Endothelial cell of umbilical vein (primary cell): Measurements from ENCODE around the gene CD226. TPM values are rescaled to one million over a fixed set of nuclear protein-coding genes. Genes with fewer than 3 reads are reported as not detected.

ENCODE experiments used
- BruUV-seq: library from RNA; stranded (reverse); fragments of 400-500 nt; replicated peaks from 2 replicates; lab custom pipeline; 2021; lab: Mats Ljungman, UMichigan
- CTCF ChIA-PET: fragments of 300-600, 350-600 bp; sonication (Branson Sonifier 250); formaldehyde crosslinking; loops from one replicate; lab custom pipeline; 2021; ENCODE audit warnings: antibody characterized with exemption, inconsistent platforms; lab: Charles Lee
- POLR2A ChIA-PET: fragments of 300-600, 350-600 bp; sonication (Branson Sonifier 250); formaldehyde crosslinking; loops from one replicate; lab custom pipeline; 2021; ENCODE audit warnings: antibody characterized with exemption, inconsistent platforms; lab: Charles Lee
- DNase-seq: peaks from one replicate; pipeline ENCODE4 v3.0.0-alpha.2; 2011; ENCODE audit warnings: low read depth, low spot score
- FAIRE-seq: peaks from 2 replicates; lab custom pipeline; 2011; peaks lifted over from hg19 to GRCh38; lab: Jason Lieb, UNC
- H2AFZ ChIP-seq: 2 replicates; pipeline ENCODE4 v1.6.0; 2012; ENCODE audit warnings: low read depth, low read length, control low read depth, inconsistent platforms
- H3K27ac ChIP-seq: 2 replicates; pipeline ENCODE4 v1.5.1; 2011; ENCODE audit warnings: low read depth, mild to moderate bottlenecking, control low read depth, low read length, moderate library complexity; ENCODE audit not compliant: insufficient read depth
- H3K27me3 ChIP-seq, 2 experiments: 2 replicates each; pipeline versions ENCODE4 v1.6.0 to v1.6.1; 2011; ENCODE audit warnings: low read length in 2 of 2, mixed read lengths in 1 of 2; ENCODE audit not compliant: control insufficient read depth in 2 of 2, insufficient read depth in 2 of 2
- H3K36me3 ChIP-seq, 2 experiments: 2 replicates in 1 of 2; 3 replicates in 1 of 2; pipeline ENCODE4 v1.5.1; 2011; ENCODE audit warnings: low read length in 2 of 2, mild to moderate bottlenecking in 1 of 2, moderate library complexity in 1 of 2; ENCODE audit not compliant: control insufficient read depth in 2 of 2, insufficient read depth in 2 of 2; ENCODE audit errors: extremely low read depth in 1 of 2
- H3K4me1 ChIP-seq: 3 replicates; pipeline ENCODE4 v1.5.1; 2011; ENCODE audit warnings: mild to moderate bottlenecking, low read length; ENCODE audit not compliant: control insufficient read depth, insufficient read depth; ENCODE audit errors: extremely low read depth
- H3K4me2 ChIP-seq: 2 replicates; pipeline ENCODE4 v1.6.1; 2011; ENCODE audit warnings: low read length, control low read depth, mixed read lengths; ENCODE audit not compliant: insufficient read depth
- H3K4me3 ChIP-seq, 3 experiments: fragments of 200-600 bp in 1 of 3; sonication (generic), shearing (Covaris generic) in 1 of 3; replicated peaks in 1 of 3; 2 replicates each; pipeline ENCODE4 v1.5.1; 2011 to 2016; ENCODE audit warnings: control low read depth in 3 of 3, low read length in 3 of 3, mild to moderate bottlenecking in 2 of 3, inconsistent platforms in 1 of 3, low read depth in 1 of 3, moderate library complexity in 1 of 3; ENCODE audit not compliant: insufficient read depth in 1 of 3
- H3K79me2 ChIP-seq: 2 replicates; pipeline ENCODE4 v1.6.0; 2012; ENCODE audit warnings: low read length, inconsistent platforms; ENCODE audit not compliant: control insufficient read depth, insufficient read depth
- H3K9ac ChIP-seq: replicated peaks from 2 replicates; pipeline ENCODE3; 2011; ENCODE audit warnings: low read length, control low read depth; ENCODE audit not compliant: insufficient read depth; ENCODE audit errors: extremely low read depth
- H3K9me1 ChIP-seq: replicated peaks from 3 replicates; pipeline ENCODE4 v1.6.0; 2011; ENCODE audit warnings: mild to moderate bottlenecking, low read length; ENCODE audit not compliant: control insufficient read depth, insufficient read depth; ENCODE audit errors: extremely low read depth
- H3K9me3 ChIP-seq: replicated peaks from 2 replicates; pipeline ENCODE4 v1.5.1; 2012; ENCODE audit warnings: low read length, inconsistent platforms; ENCODE audit not compliant: control insufficient read depth, insufficient read depth
- H4K20me1 ChIP-seq: replicated peaks from 2 replicates; pipeline ENCODE3; 2011; ENCODE audit warnings: mild to moderate bottlenecking, low read length; ENCODE audit not compliant: control insufficient read depth, insufficient read depth; ENCODE audit errors: extremely low read depth
- FOS ChIP-seq: IDR thresholded peaks from 2 replicates; pipeline ENCODE4 v1.6.1; 2011; ENCODE audit warnings: mild to moderate bottlenecking, low read length, moderate library complexity, borderline replicate concordance; ENCODE audit not compliant: insufficient read depth
- GATA2 ChIP-seq: IDR thresholded peaks from 2 replicates; pipeline ENCODE4 v1.7.0; 2011; ENCODE audit warnings: low read depth, mild to moderate bottlenecking, moderate library complexity, mixed read lengths, low read length; ENCODE audit not compliant: insufficient read length, insufficient read depth
- JUN ChIP-seq: IDR thresholded peaks from 2 replicates; pipeline ENCODE4 v1.6.1; 2011; ENCODE audit warnings: borderline replicate concordance, low read depth; ENCODE audit not compliant: insufficient read length, insufficient read depth
- MYC ChIP-seq: IDR thresholded peaks from one replicate; pipeline ENCODE4 v1.6.1; 2011; ENCODE audit warnings: mild to moderate bottlenecking, low read depth, low read length
- POLR2A ChIP-seq: IDR thresholded peaks from 2 replicates; pipeline ENCODE4 v1.6.1; 2012; ENCODE audit warnings: low read depth, mild to moderate bottlenecking, control low read depth, low read length
- dilution Hi-C: fragments of 300-500 bp; cut with MboI; formaldehyde crosslinking; loops from one replicate; pipeline ENCODE4 v1.15.0; 2019; ENCODE audit warnings: low sequenced_read_pairs; ENCODE audit not compliant: extremely low pct_ligation_motif_present
- intact Hi-C: fragments of 100-400 bp; cut with micrococcal nuclease; formaldehyde crosslinking; loops from one replicate; pipeline ENCODE4 v1.10.0; 2022
- polyA plus RNA-seq, 4 experiments: library from polyadenylated mRNA; depleted of rRNA in 3 of 4; stranded (reverse) in 3 of 4; unstranded in 1 of 4; fragments of >200 nt; gene quantifications; 2 replicates each; pipeline versions ENCODE4 v1.2.1 to v1.2.3, GENCODE V29; 2011 to 2012; ENCODE audit warnings: missing spikeins in 1 of 4
- total RNA-seq: library from RNA; stranded (reverse); gene quantifications from 2 replicates; pipeline ENCODE4 v1.2.3, GENCODE V29; 2021
- TF ChIP-seq, protein P1 (sequence below), 2 donors: IDR thresholded peaks; 1 replicate in 1 of 2; 2 replicates in 1 of 2; pipeline ENCODE4 v1.5.1; 2011; ENCODE audit warnings: low read length in 2 of 2, mild to moderate bottlenecking in 2 of 2, moderate library complexity in 2 of 2, control low read depth in 1 of 2, inconsistent platforms in 1 of 2, low read depth in 1 of 2; ENCODE audit not compliant: insufficient read depth in 1 of 2; ENCODE audit errors: extremely low read depth in 1 of 2
- TF ChIP-seq, protein P2 (sequence below): IDR thresholded peaks from 2 replicates; pipeline ENCODE4 v1.6.1; 2011; ENCODE audit not compliant: insufficient read depth, insufficient read length

Gene CD226
- total and polyA plus RNA-seq, 2 donors (not counting 3 experiments of a cell fraction or from before 2014, with no cell fraction given) = 0.20 TPM; not detected in 1

GRCh38 chr18:69808399-69808798 lies 139.3 kb downstream of the CD226 start:
- DNase-seq = no peak
- H3K36me3 ChIP-seq = no peaks in the 10 kb centered on the region
- POLR2A ChIA-PET = no interaction called here
- no peaks in the 10 kb centered on the region for H3K9me1 ChIP-seq
- no peaks in the 10 kb centered on the region for H4K20me1 ChIP-seq
- intact Hi-C loops (no loop called here), dilution Hi-C loops (no loop called here)
- H3K4me1 ChIP-seq = no peaks in the 10 kb centered on the region
- no peak overlapping the region for H3K9ac ChIP-seq
- no peaks in the 10 kb centered on the region for H3K9me3 ChIP-seq
- H3K27me3 ChIP-seq = no peaks in the 10 kb centered on the region
- no peak overlapping the region for H3K27ac ChIP-seq
- H3K4me2 ChIP-seq = no peak overlapping the region
- no peak overlapping the region for H3K4me3 ChIP-seq
- TF ChIP-seq POLR2A (no peak), GATA2 (no peak), MYC (no peak), FOS (no peak), JUN (no peak)
- TF ChIP-seq, protein P1, sequence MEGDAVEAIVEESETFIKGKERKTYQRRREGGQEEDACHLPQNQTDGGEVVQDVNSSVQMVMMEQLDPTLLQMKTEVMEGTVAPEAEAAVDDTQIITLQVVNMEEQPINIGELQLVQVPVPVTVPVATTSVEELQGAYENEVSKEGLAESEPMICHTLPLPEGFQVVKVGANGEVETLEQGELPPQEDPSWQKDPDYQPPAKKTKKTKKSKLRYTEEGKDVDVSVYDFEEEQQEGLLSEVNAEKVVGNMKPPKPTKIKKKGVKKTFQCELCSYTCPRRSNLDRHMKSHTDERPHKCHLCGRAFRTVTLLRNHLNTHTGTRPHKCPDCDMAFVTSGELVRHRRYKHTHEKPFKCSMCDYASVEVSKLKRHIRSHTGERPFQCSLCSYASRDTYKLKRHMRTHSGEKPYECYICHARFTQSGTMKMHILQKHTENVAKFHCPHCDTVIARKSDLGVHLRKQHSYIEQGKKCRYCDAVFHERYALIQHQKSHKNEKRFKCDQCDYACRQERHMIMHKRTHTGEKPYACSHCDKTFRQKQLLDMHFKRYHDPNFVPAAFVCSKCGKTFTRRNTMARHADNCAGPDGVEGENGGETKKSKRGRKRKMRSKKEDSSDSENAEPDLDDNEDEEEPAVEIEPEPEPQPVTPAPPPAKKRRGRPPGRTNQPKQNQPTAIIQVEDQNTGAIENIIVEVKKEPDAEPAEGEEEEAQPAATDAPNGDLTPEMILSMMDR (IDR thresholded peaks at IDR 0.05; ENCODE audit: extremely low read depth in 1 of 2, insufficient read depth in 1 of 2, low read depth in 1 of 2, low read length in 2 of 2) = no peak
- TF ChIP-seq, protein P2, sequence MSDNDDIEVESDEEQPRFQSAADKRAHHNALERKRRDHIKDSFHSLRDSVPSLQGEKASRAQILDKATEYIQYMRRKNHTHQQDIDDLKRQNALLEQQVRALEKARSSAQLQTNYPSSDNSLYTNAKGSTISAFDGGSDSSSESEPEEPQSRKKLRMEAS = no peak
- no TSS peak for BruUV-seq
- CTCF ChIA-PET = no interaction called here
- H3K79me2 ChIP-seq = no peaks in the 10 kb centered on the region
- no peak overlapping the region for H2AFZ ChIP-seq
- no peak for FAIRE-seq
